Right renal cortex interstitium (tissue), 3 donors: Measurements from ENCODE around the gene USP11. TPM values are rescaled to one million over a fixed set of nuclear protein-coding genes. Genes with fewer than 3 reads are reported as not detected.

Experiments used
- DNase-seq, 3 donors: peaks; one replicate each; pipeline ENCODE4 v3.0.0-alpha.2; 2013; ENCODE audit warnings: low read depth in 3 of 3, low spot score in 2 of 3
- polyA plus RNA-seq, 3 donors: library from polyadenylated mRNA; unstranded; fragments of 120-200 nt; gene quantifications; one replicate each; pipeline ENCODE4 v1.2.1, GENCODE V29; 2013; ENCODE audit not compliant: insufficient read length in 3 of 3

The USP11 gene
- polyA plus RNA-seq, 3 donors: 135 to 147 (median 137) TPM

DNA sequence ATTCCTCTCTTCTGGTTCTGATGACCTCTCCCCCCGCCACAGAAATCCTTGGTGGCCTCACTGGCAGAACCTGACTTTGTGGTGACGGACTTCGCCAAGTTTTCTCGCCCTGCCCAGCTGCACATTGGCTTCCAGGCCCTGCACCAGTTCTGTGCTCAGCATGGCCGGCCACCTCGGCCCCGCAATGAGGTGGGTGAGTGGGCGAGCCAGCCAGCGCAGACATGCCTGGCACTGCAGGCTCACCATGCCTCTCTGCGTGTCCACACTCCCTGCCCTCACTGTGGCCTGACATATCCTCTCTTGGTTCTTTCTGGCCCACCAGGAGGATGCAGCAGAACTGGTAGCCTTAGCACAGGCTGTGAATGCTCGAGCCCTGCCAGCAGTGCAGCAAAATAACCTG, 30.5 kb upstream of the USP11 start:
- DNase-seq: no peak

DNA sequence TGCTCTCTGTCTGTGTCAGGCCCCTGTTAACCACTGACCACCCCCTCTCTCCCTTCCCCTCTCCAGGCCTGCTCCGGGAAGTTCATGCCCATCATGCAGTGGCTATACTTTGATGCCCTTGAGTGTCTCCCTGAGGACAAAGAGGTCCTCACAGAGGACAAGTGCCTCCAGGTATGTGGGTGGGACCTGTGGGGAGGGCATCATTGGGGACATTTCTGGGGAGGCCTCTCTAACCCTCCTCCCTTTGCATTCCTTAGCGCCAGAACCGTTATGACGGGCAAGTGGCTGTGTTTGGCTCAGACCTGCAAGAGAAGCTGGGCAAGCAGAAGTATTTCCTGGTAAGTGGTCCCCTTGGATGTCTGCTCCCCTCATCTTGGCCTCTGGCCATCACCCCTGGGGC, 29.9 kb upstream of the USP11 start:
- DNase-seq: no peak

DNA sequence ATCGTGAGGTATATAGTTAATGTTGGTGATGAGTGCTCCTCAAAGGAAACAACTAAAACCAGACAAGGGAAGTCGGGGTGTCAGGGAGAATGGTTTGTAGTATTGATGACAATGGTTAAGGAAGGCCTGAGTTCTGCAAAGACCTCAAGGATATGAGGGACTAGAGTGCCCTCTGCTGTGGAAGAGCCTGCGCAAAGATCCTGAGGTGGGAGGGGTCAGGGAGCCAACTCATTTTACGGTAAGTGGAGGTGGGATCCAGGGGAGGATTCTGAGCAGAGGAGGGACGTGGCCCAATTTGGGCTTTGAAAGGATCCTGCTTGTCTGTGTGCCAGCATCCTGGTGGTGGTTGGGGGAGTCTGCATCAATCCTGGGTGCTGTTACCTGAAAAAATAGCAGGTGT, 27.8 kb upstream of the USP11 start:
- no peak for DNase-seq

DNA sequence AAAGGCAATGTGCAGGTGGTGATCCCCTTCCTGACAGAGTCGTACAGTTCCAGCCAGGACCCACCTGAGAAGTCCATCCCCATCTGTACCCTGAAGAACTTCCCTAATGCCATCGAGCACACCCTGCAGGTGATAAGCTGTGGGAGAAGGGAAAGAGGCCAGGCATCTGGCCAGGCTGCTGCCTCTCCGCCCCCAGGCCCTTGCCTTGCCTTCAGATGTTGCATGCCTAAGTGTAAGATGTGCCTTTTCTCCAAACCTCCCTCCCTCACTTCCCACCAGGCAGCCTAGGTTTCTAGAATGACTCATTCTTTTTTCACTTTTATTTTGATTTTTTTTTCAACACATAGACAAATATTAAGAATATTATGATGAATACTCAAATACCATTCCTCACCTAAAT, 26.5 kb upstream of the USP11 start:
- DNase-seq: no peak

DNA sequence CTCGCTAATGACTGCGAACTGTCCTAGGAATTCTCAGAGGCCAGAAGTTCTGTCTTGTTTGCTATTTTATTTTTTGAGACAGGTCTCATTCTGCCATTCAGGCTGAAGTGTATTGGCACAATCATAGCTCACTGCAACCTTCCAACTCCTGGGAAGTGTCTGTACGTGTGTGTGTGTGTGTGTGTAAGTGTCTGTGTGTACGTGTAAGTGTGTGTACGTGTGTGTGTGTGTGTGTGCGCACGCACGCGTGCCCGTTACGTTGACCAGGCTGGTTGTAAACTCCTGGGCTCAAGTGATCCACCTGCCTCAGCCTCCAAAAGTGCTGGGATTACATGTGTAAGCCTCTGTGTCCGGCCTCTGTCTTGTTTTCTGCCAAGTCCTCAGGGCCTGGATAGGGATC, 24.7 kb upstream of the USP11 start:
- no peak for DNase-seq

DNA sequence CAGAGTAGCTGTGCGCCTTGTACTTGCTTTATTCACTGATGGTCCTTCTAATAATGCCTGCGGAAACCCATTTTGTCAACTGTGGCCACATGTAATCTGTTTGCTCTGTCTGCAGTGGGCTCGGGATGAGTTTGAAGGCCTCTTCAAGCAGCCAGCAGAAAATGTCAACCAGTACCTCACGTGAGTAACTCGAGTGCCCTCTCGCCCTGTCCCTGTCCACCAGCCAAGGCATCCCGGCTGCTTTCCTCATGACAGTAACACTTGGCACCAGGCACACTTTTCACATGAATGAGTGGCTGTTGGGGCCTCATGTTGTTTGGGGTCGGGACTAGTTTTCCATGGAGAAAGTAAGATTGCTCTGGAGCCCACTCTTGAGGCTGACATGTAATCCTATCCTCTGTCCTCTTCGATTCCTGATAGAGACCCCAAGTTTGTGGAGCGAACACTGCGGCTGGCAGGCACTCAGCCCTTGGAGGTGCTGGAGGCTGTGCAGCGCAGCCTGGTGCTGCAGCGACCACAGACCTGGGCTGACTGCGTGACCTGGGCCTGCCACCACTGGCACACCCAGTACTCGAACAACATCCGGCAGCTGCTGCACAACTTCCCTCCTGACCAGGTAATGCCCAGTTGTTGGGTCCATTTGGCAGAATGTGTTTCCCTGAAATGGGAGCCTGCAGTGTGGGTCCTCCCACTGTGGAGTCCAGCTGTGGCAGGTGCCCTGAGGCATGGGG, 23.1 kb upstream of the USP11 start:
- no peak for DNase-seq

DNA sequence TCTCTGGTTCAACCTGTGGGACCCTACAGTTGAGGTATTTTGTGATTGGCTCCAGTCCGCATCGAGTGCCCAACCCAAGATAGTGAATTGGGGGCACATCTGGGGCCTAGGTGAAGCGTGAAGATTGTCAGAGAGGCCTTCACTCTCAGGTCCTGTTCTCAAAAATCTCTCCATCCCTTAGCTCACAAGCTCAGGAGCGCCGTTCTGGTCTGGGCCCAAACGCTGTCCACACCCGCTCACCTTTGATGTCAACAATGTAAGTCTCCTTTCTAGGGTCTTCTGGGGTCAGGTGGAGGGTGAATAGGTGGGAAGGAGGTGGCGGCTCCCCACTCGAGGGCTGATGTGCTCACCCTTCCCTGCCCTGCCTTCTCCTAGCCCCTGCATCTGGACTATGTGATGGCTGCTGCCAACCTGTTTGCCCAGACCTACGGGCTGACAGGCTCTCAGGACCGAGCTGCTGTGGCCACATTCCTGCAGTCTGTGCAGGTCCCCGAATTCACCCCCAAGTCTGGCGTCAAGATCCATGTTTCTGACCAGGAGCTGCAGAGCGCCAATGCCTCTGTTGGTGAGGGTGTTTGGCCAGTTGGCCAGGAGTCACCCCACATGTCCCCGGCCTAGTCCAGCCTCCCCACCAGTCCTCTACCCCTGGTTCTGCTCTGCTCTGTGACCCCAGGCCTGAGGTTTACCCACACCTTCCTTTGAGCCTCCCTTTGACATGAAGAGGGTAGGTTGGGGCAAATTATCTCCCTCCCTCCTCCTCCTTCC, 22.0 kb upstream of the USP11 start:
- no peak for DNase-seq

DNA sequence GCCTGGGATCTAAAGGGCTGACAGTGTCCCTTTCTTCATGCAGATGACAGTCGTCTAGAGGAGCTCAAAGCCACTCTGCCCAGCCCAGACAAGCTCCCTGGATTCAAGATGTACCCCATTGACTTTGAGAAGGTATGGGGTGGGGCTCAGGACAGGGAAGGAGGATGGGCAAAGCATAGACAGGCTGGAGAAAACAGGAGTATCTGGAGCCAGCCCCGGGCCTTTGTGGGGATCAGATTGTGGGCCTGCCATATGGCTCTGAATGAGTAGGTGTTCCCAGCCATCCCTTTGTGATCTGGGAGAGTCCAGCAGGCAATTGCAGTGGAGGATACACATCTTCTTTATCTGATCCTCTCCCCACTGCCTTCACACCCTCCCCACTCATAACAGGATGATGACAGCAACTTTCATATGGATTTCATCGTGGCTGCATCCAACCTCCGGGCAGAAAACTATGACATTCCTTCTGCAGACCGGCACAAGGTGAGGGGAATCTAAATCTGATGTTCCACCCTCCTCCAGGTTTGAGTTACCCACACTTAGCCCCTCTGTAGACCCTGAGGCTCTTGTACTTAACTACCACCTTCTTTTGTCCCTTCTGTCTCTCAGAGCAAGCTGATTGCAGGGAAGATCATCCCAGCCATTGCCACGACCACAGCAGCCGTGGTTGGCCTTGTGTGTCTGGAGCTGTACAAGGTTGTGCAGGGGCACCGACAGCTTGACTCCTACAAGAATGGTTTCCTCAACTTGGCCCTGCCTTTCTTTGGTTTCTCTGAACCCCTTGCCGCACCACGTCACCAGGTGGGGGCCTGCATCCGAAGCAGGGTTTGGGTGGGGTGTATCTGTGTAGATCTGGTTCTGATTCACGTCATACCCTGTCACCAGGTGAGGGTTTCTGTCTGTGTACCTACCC, 20.2 kb upstream of the USP11 start:
- no peak for DNase-seq

DNA sequence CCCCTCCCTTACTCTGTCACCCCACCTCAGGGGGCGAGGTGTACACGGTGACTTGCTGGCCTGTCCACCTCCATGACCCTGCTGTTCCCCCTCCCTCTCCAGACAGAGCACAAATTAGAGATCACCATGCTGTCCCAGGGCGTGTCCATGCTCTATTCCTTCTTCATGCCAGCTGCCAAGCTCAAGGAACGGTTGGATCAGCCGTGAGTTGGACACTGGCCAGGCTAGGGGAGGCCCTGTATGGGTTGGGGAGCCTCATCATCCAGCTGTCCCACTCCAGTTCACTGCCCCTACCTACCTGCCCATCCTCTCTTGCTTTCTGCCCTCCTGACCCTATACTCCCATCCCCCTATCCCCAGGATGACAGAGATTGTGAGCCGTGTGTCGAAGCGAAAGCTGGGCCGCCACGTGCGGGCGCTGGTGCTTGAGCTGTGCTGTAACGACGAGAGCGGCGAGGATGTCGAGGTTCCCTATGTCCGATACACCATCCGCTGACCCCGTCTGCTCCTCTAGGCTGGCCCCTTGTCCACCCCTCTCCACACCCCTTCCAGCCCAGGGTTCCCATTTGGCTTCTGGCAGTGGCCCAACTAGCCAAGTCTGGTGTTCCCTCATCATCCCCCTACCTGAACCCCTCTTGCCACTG, 18.3 kb upstream of the USP11 start:
- no peak for DNase-seq

DNA sequence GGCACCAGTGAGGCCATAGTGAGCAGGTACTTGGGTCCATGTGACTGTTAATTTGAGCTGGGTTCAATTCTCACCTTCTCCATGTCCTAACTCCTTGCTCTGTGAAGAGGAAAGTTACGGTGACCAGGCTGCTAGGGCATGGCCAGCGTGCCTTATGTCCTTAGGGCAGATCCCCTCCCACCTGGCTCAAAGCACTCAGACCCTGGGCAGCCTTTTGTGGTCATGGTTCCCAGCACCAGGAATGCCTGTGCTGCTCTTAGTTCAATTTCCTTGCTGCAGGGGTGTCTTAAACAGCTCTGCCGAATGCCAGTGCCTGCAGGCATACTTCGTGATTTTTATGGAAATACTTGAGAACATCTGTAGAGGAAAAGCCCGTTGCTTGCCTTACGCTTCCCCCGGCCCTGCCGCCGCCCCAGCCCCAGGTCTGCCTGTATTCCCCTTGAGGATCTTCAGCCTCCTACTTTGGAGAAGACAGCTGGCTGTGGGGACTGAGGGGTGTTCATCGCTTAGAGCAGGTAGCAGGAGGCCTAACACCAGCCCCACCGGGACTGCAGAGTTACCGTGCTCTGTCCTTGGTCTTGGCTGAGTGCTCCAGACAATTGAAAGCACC, 17.4 kb upstream of the USP11 start:
- DNase-seq: no peak

DNA sequence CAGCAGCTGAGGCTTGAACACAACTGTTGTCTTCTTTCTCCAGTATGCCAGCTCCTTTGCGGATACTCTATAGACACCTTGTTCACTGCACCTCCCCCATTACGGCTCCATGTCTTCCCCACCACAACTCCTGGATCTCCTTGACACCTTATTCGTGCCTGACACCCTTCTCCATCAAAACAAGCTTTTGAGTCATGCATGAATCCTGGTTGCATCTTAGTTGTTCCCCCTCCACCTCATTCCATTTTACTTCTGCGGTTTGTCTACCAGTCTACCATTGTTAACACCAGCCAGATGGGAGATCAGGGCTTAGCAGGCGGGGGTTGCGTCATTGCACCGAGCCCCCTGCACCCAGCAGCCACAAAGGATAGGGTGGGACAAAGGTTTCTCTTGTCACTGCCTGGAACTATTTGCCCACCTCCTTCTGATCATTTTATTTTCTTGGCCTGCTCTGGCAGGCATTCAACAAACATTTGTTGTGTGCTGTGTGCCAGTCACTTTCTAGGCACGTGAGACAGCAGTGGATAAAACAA, 16.4 kb upstream of the USP11 start:
- no peak for DNase-seq

DNA sequence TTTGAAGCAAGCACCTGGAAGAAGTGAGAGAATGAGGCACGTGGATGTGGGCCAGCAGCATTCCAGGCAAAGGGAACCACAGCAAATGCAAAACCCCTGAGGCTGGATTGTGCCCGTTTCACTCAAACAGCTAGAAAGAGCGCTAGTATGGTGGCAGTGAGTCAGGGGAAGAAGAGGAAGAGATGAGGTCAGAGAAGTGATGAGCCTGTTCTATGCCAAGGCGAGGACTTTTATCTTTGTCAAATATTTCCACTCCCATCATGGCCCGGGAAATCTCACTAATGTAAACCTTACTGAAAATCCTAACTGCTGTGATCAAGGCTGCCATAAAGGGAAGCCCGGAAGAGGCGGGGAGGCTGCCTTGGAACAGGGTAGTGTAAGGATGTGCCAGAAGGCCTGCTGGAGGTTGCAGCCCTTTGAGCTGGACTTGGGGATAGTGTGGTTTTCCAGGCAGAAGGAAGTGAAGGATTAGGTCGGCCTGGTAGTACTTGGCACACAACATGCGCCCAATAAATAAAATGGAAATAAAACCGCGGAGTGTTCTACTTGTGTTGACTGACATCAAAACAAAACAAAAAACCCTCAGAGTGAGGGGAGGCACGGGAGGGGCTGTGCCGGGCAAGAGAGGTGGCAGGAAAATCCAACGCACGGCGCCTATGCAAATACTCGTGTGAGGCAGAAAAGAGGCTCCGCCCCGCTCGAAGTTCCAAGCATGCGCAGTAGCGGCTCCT, 15.5 kb upstream of the USP11 start:
- no peak for DNase-seq

DNA sequence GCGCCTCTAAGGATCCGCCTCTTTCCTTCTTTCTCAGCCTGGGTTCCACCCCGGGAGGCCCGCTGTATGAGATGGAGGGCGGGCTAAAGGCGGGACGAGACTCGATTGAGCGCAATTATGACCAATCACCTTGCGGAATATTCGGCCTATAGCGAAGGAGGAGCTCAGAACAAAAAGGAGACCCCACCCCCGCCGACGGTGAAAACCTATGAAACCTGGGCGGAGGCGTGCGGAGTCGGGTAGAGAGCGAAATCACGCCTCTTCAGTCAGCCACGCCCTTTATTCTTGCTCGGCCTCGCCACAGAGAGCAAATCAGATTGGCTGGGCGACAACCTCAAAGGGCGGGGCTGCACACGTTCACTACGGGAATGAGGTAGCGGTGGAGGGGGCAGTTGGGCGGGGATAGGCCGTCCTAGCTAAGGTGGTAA, 14.9 kb upstream of the USP11 start:
- DNase-seq: peak; percentile 90 to 94 (median 93)

DNA sequence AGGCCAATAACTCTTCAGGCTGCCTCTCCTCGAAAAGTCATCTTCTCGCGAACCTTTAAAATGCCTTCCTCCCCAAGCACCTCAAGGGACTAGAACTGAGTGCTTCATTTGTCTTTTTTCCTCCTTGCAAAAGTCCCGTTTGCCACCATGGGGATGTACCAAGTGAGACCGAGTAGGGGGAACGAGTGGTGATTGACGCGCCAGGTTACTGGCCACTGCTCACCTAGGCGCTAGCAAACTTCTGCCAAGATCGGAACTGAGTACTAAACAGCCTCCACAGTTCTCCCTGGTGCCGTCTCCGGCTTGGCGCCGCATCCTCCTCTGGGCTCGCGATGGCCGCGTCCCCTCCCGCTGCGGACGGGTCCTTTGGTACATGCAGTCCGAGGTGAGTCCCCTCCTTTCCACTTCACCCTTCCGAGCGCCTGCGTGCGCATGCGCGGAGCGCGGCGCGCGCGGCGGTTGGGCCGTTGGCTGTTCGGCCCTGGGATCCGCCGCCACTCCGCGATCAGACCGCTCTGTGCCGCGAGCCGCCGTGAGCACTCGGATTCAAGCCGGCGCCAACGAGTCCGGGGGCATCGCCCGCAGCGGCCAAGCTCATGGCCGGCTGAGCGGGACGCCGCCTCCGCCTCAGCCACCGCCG, 14.4 kb upstream of the USP11 start, which contains the start of gene CDK16:
Gene CDK16, plus strand, starts transcription at position 402 of the 640 bp plus-strand sequence. CDS start 4,877 bp downstream, outside the sequence.
- peak; percentile 44 to 87 (median 78) for DNase-seq

DNA sequence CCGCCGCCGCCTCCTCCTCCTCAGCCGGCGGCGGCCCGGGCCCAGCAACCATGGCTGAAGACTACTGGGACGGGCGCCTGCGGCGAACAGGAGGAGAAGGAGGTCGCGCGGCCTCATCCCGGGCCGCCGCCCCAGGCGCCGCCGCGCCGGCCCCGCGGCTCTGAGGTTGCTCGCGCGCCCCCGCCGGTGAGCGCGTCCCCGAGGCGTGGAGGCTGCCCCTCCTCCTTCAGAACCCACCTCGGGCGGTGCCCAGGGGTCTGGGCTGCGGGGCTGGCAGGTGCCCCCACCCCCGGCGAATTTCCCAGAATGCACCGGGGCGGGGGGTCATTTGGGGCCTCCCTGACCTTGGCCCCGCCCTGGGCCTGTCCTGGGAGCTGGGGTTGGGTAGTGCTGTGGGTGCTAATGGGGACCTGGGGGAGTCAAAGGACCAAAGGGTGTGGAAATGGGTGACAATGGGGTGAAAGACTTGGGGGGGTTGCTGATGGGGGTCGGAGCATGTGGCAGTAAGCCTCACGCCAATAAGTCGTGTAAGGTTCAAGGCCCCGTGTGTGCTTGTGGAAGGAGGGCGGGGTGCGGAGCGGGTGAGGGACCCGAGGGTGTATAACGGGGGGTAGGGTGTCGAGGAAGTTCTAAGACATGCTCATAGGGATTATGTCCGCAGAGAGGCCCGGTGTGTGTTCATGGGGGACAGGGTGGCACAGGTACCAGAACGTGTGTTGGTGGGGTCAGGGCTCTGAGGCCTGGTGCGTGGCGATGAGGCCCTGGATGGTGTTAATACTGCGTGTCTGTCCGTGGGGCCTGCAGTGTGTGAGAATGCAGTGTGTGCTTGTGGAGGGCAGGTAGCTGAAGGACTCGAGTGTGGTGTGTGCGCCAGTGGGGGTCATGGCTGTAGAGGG, 13.6 kb upstream of the USP11 start:
- DNase-seq: no peak

DNA sequence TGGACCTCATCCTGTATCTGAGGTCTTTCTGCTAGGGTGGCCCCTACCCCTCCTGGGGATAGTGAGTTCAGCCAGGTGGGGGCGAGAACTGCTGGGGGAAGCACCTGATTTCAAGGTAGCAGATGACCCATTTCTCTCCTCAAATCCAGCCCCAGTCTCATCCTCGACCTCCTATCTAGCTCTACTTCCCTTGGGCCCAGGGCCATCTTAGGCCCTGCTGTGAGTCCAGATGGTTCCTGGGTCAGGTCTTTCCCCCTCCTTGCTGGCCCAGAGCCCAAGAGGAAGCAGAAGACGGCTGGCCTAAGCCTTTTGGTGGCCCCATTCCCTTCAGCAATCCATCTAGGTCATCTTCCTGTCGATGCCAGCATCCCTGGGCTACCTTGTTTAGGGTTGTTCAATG, 11.1 kb upstream of the USP11 start:
- no peak for DNase-seq

DNA sequence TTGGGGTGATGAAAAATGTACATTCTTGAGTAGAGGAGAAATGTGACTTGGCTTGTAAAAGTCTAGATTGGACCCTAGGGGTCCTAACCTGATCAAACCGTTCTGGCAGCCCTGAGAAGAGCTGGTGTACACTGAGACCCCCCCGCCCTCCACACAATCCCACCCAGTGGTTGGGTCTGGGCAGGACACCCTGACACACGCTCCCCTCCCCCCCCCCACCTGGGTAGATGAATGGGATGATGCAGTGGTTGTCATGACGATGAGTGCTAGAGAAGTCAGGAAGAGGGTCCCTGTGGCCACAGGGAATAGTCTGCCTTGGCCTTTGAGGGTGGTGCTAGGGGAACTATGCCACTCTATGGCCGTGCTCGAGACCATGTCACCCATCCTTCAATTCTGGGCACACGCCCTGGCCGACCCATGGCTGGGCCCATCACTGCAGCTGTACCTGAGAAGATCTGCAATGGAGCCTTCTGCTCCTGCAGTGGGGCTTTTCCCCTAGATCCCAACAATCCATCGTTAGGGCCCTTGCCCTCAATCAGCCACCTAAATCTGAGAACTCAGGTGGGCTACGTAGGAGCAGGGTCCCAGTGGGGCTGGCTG, 10.0 kb upstream of the USP11 start:
- DNase-seq: no peak
